CD14-positive monocyte (primary cell): Measurements from ENCODE around the gene CEACAM6. TPM values are rescaled to one million over a fixed set of nuclear protein-coding genes. Genes with fewer than 3 reads are reported as not detected.
"Not testable (repeated sequence)": the region's sequence is repeated elsewhere in the genome, so short reads cannot be mapped to it uniquely, and the experiment has no call there.

Experiments
- DNase-seq, 3 donors: peaks; one replicate each; pipeline ENCODE4 v3.0.0-alpha.2; 2011 to 2022
- H2AFZ ChIP-seq: 2 replicates; pipeline ENCODE4 v1.6.0; 2012; ENCODE audit warnings: mild to moderate bottlenecking, low read depth, low read length, inconsistent platforms; ENCODE audit not compliant: insufficient read depth, poor library complexity, severe bottlenecking
- H3K27ac ChIP-seq, 2 donors: 1 replicate in 1 of 2; 2 replicates in 1 of 2; pipeline ENCODE4 v1.5.1; 2012 to 2013; ENCODE audit warnings: low read length in 2 of 2, control low read depth in 1 of 2, inconsistent platforms in 1 of 2, low read depth in 1 of 2, mild to moderate bottlenecking in 1 of 2
- H3K27me3 ChIP-seq, 2 donors: one replicate each; pipeline versions ENCODE4 v1.6.0 to v1.6.1; 2011 to 2013; ENCODE audit warnings: low read length in 2 of 2; ENCODE audit not compliant: control insufficient read depth in 2 of 2, insufficient read depth in 2 of 2
- H3K36me3 ChIP-seq, 2 donors: replicated peaks in 1 of 2; 1 replicate in 1 of 2; 2 replicates in 1 of 2; pipeline versions ENCODE4 v1.5.1 to v1.6.1; 2012 to 2013; ENCODE audit warnings: low read length in 2 of 2, control low read depth in 1 of 2, inconsistent platforms in 1 of 2, mild to moderate bottlenecking in 1 of 2; ENCODE audit not compliant: insufficient read depth in 2 of 2, control insufficient read depth in 1 of 2
- H3K4me1 ChIP-seq, 2 donors: 1 replicate in 1 of 2; 2 replicates in 1 of 2; pipeline versions ENCODE4 v1.5.1 to v1.6.1; 2012 to 2013; ENCODE audit warnings: low read length in 2 of 2, control low read depth in 1 of 2, inconsistent platforms in 1 of 2, mild to moderate bottlenecking in 1 of 2, moderate library complexity in 1 of 2; ENCODE audit not compliant: insufficient read depth in 2 of 2, control insufficient read depth in 1 of 2
- H3K4me2 ChIP-seq: replicated peaks from 2 replicates; pipeline ENCODE3; 2012; ENCODE audit warnings: low read length, moderate library complexity, mild to moderate bottlenecking; ENCODE audit not compliant: poor library complexity, severe bottlenecking; ENCODE audit errors: extremely low read depth
- H3K4me3 ChIP-seq, 3 experiments: fragments of 200-600 bp in 1 of 3; sonication (generic) in 1 of 3; replicated peaks in 1 of 3; 1 replicate in 2 of 3; 2 replicates in 1 of 3; pipeline ENCODE4 v1.5.1; 2011 to 2013; ENCODE audit warnings: low read length in 3 of 3, mild to moderate bottlenecking in 3 of 3, control low read depth in 2 of 3, low read depth in 2 of 3, inconsistent platforms in 1 of 3, moderate library complexity in 1 of 3
- H3K79me2 ChIP-seq: 2 replicates; pipeline ENCODE4 v1.6.0; 2012; ENCODE audit warnings: mild to moderate bottlenecking, control low read depth, inconsistent platforms, low read length, moderate library complexity; ENCODE audit not compliant: insufficient read depth
- H3K9ac ChIP-seq: 2 replicates; pipeline ENCODE4 v1.6.0; 2017; ENCODE audit warnings: low read length, mild to moderate bottlenecking; ENCODE audit not compliant: insufficient read depth, poor library complexity, severe bottlenecking
- H3K9me3 ChIP-seq, 2 donors: replicated peaks in 1 of 2; 1 replicate in 1 of 2; 2 replicates in 1 of 2; pipeline versions ENCODE4 v1.5.1 to v1.6.1; 2012 to 2013; ENCODE audit warnings: low read length in 2 of 2, control low read depth in 1 of 2; ENCODE audit not compliant: control insufficient read depth in 1 of 2, insufficient read depth in 1 of 2
- H4K20me1 ChIP-seq: 2 replicates; pipeline ENCODE4 v1.6.0; 2012; ENCODE audit warnings: mild to moderate bottlenecking, low read length, control low read depth, moderate library complexity; ENCODE audit not compliant: insufficient read depth
- H3K27ac Mint-ChIP-seq, 7 donors: one replicate each; pipeline ENCODE4 v1.8.0; 2020; ENCODE audit warnings: mild to moderate bottlenecking in 7 of 7, mixed read lengths in 7 of 7, moderate library complexity in 6 of 7, inconsistent platforms in 2 of 7
- H3K27me3 Mint-ChIP-seq, 3 donors: one replicate each; pipeline ENCODE4 v1.8.0; 2021 to 2022; ENCODE audit warnings: low read depth in 3 of 3, mild to moderate bottlenecking in 3 of 3, mixed read lengths in 3 of 3, moderate library complexity in 3 of 3, inconsistent platforms in 1 of 3
- H3K36me3 Mint-ChIP-seq, 2 donors: one replicate each; pipeline ENCODE4 v1.8.0; 2020; ENCODE audit warnings: mixed read lengths in 2 of 2, inconsistent platforms in 1 of 2, mild to moderate bottlenecking in 1 of 2
- H3K4me1 Mint-ChIP-seq: one replicate; pipeline ENCODE4 v1.8.0; 2020; ENCODE audit warnings: mild to moderate bottlenecking, mixed read lengths
- H3K4me3 Mint-ChIP-seq, 2 donors: one replicate each; pipeline ENCODE4 v1.8.0; 2020; ENCODE audit warnings: mild to moderate bottlenecking in 2 of 2, mixed read lengths in 2 of 2, moderate library complexity in 1 of 2
- H3K9me3 Mint-ChIP-seq, 7 donors: one replicate each; pipeline ENCODE4 v1.8.0; 2020 to 2022; ENCODE audit warnings: mixed read lengths in 7 of 7, mild to moderate bottlenecking in 6 of 7, moderate library complexity in 6 of 7, inconsistent platforms in 2 of 7
- WGBS: methylation state at CpG from one replicate; pipeline ENCODE4 v1.1.5; 2013; ENCODE audit warnings: missing lambda C conversion rate; ENCODE audit not compliant: insufficient coverage; 5-methylcytosine and 5-hydroxymethylcytosine counted together
- intact Hi-C, 2 donors: fragments of 100-400 bp; cut with micrococcal nuclease; formaldehyde crosslinking; loops; one replicate each; pipeline versions ENCODE4 v1.15.0 to v1.15.1; 2023
- polyA plus RNA-seq, 3 donors: library from polyadenylated mRNA; depleted of rRNA in 1 of 3; unstranded in 2 of 3; stranded (reverse) in 1 of 3; fragments of 300-500 nt in 2 of 3; fragments of >200 nt in 1 of 3; fragmentation: Illumina TruSeq in 2 of 3; gene quantifications; 1 replicate in 2 of 3; 2 replicates in 1 of 3; pipeline ENCODE4 v1.2.3, GENCODE V29; 2012 to 2021
- TF ChIP-seq, protein P1 (sequence below): fragments of 200-600 bp; IDR thresholded peaks from one replicate; pipeline ENCODE4 v1.8.0; 2022; ENCODE audit warnings: antibody characterized with exemption, mild to moderate bottlenecking

The CEACAM6 gene
- polyA plus RNA-seq, 3 donors, result 0.07 TPM; not detected in 2

DNA sequence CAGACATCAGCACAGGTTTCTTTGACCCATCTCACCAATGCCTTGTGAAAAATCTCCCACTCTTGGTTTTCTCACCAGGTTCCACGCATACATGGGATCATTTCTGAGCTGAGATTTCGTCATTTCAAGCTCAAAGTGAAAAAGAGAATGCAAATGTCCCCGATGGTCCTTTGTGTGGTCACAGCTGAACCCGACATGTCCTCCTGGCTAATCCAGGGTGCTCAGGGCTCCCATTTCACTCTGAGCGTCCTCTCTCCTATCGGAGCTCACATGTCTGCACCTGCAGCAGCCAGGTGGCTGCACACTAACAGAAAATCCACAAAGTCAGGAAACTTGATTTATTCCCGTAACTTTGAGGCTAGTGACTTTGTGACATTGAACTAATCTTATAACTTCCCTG, 31.7 kb downstream of the CEACAM6 start:
- H3K27me3 Mint-ChIP-seq, result peaks cover 7 to 15% (median 13%) of the 10 kb centered on the region in 3 donors
- H3K9me3 Mint-ChIP-seq, result no peaks in the 10 kb centered on the region

DNA sequence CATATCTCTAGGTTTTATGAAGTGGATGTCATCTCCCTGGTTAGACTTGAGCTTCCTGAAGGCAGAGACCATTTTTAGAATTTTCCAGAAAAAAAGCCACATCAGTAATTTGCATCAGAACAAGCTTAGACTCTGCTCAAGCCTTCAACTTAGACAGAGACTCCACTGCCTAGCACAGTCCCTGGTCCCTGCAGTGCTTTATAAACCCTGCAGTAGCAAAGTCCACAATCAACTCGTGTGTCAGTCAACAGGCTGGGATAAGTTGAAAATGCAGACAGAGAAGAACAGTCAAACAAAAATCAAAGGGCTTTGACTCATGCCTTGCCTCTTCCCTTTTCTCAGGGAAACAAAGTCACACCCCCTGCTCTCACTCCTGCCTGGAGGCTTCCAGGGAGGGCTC, 33.2 kb downstream of the CEACAM6 start:
- H3K36me3 Mint-ChIP-seq, H3K9ac ChIP-seq, H4K20me1 ChIP-seq, H3K4me3 Mint-ChIP-seq, H3K4me2 ChIP-seq, H3K27me3 ChIP-seq, H3K27ac ChIP-seq, H3K79me2 ChIP-seq, H3K36me3 ChIP-seq, DNase-seq, H3K9me3 Mint-ChIP-seq, H3K27ac Mint-ChIP-seq, H3K9me3 ChIP-seq, H3K4me3 ChIP-seq, H2AFZ ChIP-seq: not testable (repeated sequence)
- WGBS, result no CpG with 5 or more reads among the region's 1 CpG
- H3K4me1 ChIP-seq, result peaks cover 34 to 41% of the 10 kb centered on the region in 2 donors
- intact Hi-C loops, result loop anchor here in 1 of 2 donors (5.0 kb wide), 1 partner anchor 36 kb away; no protein-coding TSS in a partner anchor
- H3K4me1 Mint-ChIP-seq, result peaks cover 42% of the 10 kb centered on the region
- H3K27me3 Mint-ChIP-seq, result peaks cover 13 to 22% (median 21%) of the 10 kb centered on the region in 3 donors

More for the DNA sequence above, 31.7 kb downstream of the CEACAM6 start:
- H2AFZ ChIP-seq, result no peak overlapping the region
- H3K4me3 ChIP-seq, result no peak overlapping the region
- intact Hi-C loops, result loop anchor here in 1 of 2 donors (5.0 kb wide), 1 partner anchor 35 kb away; no protein-coding TSS in a partner anchor
- H3K4me1 ChIP-seq, result peaks cover 34 to 41% of the 10 kb centered on the region in 2 donors
- H3K27me3 ChIP-seq, result no peaks in the 10 kb centered on the region
- no peaks in the 10 kb centered on the region for H3K36me3 Mint-ChIP-seq
- H3K27ac ChIP-seq, result peak overlapping the region in 1 of 2 donors; percentile 5
- H3K27ac Mint-ChIP-seq, result no peak overlapping the region
- no peak overlapping the region for H3K4me3 Mint-ChIP-seq
- no peaks in the 10 kb centered on the region for H3K79me2 ChIP-seq
- DNase-seq, result no peak
- no peak overlapping the region for H3K9ac ChIP-seq
- H4K20me1 ChIP-seq, result no peaks in the 10 kb centered on the region
- H3K9me3 ChIP-seq, result no peaks in the 10 kb centered on the region
- TF ChIP-seq, protein P1, sequence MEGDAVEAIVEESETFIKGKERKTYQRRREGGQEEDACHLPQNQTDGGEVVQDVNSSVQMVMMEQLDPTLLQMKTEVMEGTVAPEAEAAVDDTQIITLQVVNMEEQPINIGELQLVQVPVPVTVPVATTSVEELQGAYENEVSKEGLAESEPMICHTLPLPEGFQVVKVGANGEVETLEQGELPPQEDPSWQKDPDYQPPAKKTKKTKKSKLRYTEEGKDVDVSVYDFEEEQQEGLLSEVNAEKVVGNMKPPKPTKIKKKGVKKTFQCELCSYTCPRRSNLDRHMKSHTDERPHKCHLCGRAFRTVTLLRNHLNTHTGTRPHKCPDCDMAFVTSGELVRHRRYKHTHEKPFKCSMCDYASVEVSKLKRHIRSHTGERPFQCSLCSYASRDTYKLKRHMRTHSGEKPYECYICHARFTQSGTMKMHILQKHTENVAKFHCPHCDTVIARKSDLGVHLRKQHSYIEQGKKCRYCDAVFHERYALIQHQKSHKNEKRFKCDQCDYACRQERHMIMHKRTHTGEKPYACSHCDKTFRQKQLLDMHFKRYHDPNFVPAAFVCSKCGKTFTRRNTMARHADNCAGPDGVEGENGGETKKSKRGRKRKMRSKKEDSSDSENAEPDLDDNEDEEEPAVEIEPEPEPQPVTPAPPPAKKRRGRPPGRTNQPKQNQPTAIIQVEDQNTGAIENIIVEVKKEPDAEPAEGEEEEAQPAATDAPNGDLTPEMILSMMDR, result no peak
- 78% methylated on average over 6 of the region's 7 CpGs for WGBS
- no peaks in the 10 kb centered on the region for H3K36me3 ChIP-seq
- no peak overlapping the region for H3K4me2 ChIP-seq
- H3K4me1 Mint-ChIP-seq, result peaks cover 38% of the 10 kb centered on the region

DNA sequence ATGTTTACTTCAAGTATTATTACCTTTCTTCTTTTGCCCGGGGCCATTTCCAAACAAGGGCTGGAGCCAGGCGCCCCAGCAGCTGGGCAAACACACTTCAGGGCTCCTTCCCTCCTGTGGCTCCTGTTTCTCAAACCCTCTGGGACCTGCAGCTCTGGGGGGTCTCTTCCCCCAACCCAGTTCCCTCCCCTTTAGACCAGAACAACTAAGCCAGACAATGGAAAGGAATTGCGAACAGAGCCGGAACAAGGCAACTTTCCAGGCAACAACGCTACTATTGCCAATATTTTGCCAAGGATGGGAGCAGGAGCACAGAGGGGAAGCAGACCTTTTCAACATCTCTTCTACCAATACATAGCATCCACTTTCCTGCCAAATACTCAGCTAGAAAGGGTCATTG, 33.7 kb downstream of the CEACAM6 start:
- not testable (repeated sequence) for H3K9me3 ChIP-seq, H3K79me2 ChIP-seq, H3K4me3 Mint-ChIP-seq, H3K36me3 ChIP-seq, H3K9me3 Mint-ChIP-seq, DNase-seq, H2AFZ ChIP-seq, H3K36me3 Mint-ChIP-seq, H3K4me3 ChIP-seq, H3K27ac Mint-ChIP-seq, H3K27ac ChIP-seq, H4K20me1 ChIP-seq, H3K9ac ChIP-seq, H3K27me3 ChIP-seq, H3K4me2 ChIP-seq
- peaks cover 34 to 39% of the 10 kb centered on the region in 2 donors for H3K4me1 ChIP-seq
- 96% methylated on average over 3 of the region's 5 CpGs for WGBS
- Mint-ChIP-seq H3K4me1 (peaks cover 41% of the 10 kb centered on the region), H3K27me3 (peaks cover 13 to 22% (median 21%) of the 10 kb centered on the region in 3 donors)
- intact Hi-C loops, result loop anchor here in 1 of 2 donors (5.0 kb wide), 1 partner anchor 37 kb away; no protein-coding TSS in a partner anchor
